ENCODE measurements around the gene SMAD4. TPM values are rescaled to one million over a fixed set of nuclear protein-coding genes. Genes with fewer than 3 reads are reported as not detected.
"Not testable (repeated sequence)": the region's sequence is repeated elsewhere in the genome, so short reads cannot be mapped to it uniquely, and the experiment has no call there.

Gene SMAD4
- total RNA-seq, 1 experiment from 2014 or later = 105 TPM

DNA sequence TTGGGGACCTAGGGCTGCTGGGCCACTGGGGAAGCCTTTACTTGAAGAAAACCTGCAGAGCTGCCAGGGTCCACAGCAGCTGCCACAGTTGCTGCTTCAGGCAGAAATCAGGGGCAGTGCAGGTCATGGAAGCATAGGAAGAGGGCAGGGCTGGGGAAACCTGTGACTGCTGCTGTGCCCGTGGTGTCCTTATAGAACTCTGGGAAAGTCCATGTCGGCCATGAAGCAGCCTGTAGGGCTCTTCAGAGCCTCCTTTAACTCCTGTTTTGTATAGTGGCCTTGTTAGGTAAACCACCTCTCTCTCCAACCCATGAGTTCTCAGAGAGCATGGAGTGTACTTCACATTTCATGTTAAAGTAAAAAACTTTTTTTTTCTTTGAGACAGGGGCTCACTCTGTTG lies 62.1 kb downstream of the SMAD4 start:
- no peak overlapping the region for H3K4me3 Mint-ChIP-seq
- CTCF ChIA-PET = no interaction called here
- POLR2A ChIA-PET = no interaction called here
- ATAC-seq = peak; percentile 41; the same call in 1 of the 2 replicates
- peaks cover 40% of the 10 kb centered on the region for H3K9me3 Mint-ChIP-seq
- peaks cover 23% of the 10 kb centered on the region for H3K36me3 Mint-ChIP-seq
- DNase-seq (ENCODE audit: low spot score) = no peak
- H3K4me1 Mint-ChIP-seq = no peaks in the 10 kb centered on the region
- no peak for TF ChIP-seq ZNF219 (CRISPR knock-in tag; IDR thresholded peaks at IDR 0.05; ENCODE audit: borderline replicate concordance)
- TF ChIP-seq, protein P1, sequence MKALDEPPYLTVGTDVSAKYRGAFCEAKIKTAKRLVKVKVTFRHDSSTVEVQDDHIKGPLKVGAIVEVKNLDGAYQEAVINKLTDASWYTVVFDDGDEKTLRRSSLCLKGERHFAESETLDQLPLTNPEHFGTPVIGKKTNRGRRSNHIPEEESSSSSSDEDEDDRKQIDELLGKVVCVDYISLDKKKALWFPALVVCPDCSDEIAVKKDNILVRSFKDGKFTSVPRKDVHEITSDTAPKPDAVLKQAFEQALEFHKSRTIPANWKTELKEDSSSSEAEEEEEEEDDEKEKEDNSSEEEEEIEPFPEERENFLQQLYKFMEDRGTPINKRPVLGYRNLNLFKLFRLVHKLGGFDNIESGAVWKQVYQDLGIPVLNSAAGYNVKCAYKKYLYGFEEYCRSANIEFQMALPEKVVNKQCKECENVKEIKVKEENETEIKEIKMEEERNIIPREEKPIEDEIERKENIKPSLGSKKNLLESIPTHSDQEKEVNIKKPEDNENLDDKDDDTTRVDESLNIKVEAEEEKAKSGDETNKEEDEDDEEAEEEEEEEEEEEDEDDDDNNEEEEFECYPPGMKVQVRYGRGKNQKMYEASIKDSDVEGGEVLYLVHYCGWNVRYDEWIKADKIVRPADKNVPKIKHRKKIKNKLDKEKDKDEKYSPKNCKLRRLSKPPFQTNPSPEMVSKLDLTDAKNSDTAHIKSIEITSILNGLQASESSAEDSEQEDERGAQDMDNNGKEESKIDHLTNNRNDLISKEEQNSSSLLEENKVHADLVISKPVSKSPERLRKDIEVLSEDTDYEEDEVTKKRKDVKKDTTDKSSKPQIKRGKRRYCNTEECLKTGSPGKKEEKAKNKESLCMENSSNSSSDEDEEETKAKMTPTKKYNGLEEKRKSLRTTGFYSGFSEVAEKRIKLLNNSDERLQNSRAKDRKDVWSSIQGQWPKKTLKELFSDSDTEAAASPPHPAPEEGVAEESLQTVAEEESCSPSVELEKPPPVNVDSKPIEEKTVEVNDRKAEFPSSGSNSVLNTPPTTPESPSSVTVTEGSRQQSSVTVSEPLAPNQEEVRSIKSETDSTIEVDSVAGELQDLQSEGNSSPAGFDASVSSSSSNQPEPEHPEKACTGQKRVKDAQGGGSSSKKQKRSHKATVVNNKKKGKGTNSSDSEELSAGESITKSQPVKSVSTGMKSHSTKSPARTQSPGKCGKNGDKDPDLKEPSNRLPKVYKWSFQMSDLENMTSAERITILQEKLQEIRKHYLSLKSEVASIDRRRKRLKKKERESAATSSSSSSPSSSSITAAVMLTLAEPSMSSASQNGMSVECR (CRISPR knock-in tag; IDR thresholded peaks at IDR 0.05; ENCODE audit: borderline replicate concordance) = no peak
- H3K27me3 Mint-ChIP-seq (ENCODE audit: low read depth) = peaks cover 6% of the 10 kb centered on the region; the same call in 1 of the 2 replicates
- H3K27ac Mint-ChIP-seq = no peak overlapping the region

GRCh38 chr18:51092967-51093366 lies 63.0 kb downstream of the SMAD4 start:
- DNase-seq (ENCODE audit: low spot score); CTCF ChIA-PET; POLR2A ChIA-PET; ATAC-seq; H3K27me3 Mint-ChIP-seq (ENCODE audit: low read depth); H3K4me1 Mint-ChIP-seq; H3K4me3 Mint-ChIP-seq; H3K27ac Mint-ChIP-seq: not testable (repeated sequence)
- Mint-ChIP-seq H3K36me3 (peaks cover 16% of the 10 kb centered on the region), H3K9me3 (peaks cover 32% of the 10 kb centered on the region)

DNA sequence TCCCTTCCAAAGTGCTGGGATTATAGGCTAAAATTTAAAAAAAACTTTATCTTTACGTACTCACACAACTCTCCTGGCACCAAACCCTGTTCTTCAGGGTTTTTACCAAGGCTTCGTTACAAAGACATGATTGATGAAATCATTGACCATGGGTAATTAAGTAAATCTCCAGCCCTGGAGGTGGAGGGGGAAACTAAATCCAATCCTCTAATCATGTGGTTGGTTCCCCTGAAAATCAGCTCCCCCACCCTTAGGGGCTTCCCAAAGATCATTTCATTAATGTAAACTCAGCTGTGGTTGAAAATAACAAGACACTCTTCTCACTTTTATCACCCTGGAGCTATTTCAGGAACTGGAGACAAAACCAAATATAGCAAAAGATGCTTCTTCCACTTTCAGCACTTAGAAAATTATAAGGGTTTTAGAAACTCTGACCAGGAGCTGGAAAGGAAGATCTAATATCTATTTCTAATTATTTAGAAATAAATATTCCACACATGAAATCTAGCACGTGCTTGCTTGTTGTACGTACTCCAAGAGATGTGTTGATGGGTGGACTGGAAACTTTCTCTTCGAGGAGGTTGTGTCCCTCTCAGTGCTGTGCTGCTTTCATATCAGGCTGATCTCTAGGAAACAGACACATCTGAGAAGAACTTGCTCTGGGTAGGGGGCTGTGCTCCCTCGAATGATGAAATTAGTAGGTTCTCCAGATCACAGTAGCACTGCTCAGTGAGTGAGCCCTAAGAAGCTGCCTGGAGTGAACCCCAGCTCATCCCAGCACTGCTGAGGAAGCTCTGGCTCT lies 67.2 kb downstream of the SMAD4 start:
- Mint-ChIP-seq H3K4me3 (no peak overlapping the region), H3K27ac (no peak overlapping the region), H3K4me1 (peaks cover 2% of the 10 kb centered on the region; the same call in 1 of the 2 replicates), H3K36me3 (peaks cover 6% of the 10 kb centered on the region; the same call in 1 of the 2 replicates), H3K9me3 (peaks cover 16% of the 10 kb centered on the region), H3K27me3 (ENCODE audit: low read depth) (no peaks in the 10 kb centered on the region)
- ChIA-PET CTCF (no interaction called here), POLR2A (no interaction called here)
- DNase-seq (ENCODE audit: low spot score) = no peak
- no peak for ATAC-seq
- TF ChIP-seq ELF4 (CRISPR knock-in tag; IDR thresholded peaks at IDR 0.05; ENCODE audit: low read depth) (no peak), SMAD4 (CRISPR knock-in tag; IDR thresholded peaks at IDR 0.05) (no peak), ETV6 (CRISPR knock-in tag; IDR thresholded peaks at IDR 0.05) (no peak), ATF1 (CRISPR knock-in tag; IDR thresholded peaks at IDR 0.05) (no peak), ZNF425 (CRISPR knock-in tag; conservative IDR thresholded peaks at IDR 0.05) (no peak), GTF2I (CRISPR knock-in tag; conservative IDR thresholded peaks at IDR 0.05) (no peak), ATF6 (CRISPR knock-in tag; IDR thresholded peaks at IDR 0.05) (no peak)
- TF ChIP-seq, protein P2, sequence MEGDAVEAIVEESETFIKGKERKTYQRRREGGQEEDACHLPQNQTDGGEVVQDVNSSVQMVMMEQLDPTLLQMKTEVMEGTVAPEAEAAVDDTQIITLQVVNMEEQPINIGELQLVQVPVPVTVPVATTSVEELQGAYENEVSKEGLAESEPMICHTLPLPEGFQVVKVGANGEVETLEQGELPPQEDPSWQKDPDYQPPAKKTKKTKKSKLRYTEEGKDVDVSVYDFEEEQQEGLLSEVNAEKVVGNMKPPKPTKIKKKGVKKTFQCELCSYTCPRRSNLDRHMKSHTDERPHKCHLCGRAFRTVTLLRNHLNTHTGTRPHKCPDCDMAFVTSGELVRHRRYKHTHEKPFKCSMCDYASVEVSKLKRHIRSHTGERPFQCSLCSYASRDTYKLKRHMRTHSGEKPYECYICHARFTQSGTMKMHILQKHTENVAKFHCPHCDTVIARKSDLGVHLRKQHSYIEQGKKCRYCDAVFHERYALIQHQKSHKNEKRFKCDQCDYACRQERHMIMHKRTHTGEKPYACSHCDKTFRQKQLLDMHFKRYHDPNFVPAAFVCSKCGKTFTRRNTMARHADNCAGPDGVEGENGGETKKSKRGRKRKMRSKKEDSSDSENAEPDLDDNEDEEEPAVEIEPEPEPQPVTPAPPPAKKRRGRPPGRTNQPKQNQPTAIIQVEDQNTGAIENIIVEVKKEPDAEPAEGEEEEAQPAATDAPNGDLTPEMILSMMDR (IDR thresholded peaks at IDR 0.05) = no peak
- TF ChIP-seq, protein P3, sequence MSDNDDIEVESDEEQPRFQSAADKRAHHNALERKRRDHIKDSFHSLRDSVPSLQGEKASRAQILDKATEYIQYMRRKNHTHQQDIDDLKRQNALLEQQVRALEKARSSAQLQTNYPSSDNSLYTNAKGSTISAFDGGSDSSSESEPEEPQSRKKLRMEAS (CRISPR knock-in tag; IDR thresholded peaks at IDR 0.05) = no peak
- TF ChIP-seq, protein P4, sequence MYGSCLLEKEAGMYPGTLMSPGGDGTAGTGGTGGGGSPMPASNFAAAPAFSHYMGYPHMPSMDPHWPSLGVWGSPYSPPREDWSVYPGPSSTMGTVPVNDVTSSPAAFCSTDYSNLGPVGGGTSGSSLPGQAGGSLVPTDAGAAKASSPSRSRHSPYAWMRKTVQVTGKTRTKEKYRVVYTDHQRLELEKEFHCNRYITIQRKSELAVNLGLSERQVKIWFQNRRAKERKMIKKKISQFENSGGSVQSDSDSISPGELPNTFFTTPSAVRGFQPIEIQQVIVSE (CRISPR knock-in tag; IDR thresholded peaks at IDR 0.05; ENCODE audit: borderline replicate concordance) = no peak
- TF ChIP-seq, protein P1 (CRISPR knock-in tag; IDR thresholded peaks at IDR 0.05; ENCODE audit: borderline replicate concordance) = no peak

All from WTC11 (cell line).